Kidney tubule cell (primary cell): ENCODE results near the gene SNCG.

Source experiments
- DNase-seq: peaks from one replicate; pipeline ENCODE4 v3.0.0-alpha.2; 2018; ENCODE audit warnings: low spot score

Gene SNCG

GRCh38 chr10:86960863-86961434 lies 2.5 kb downstream of the SNCG start:
- DNase-seq: no peak

- peak; percentile 83 for DNase-seq
Observed at GRCh38 chr10:86961481-86962091, 3.2 kb downstream of the SNCG start.

GRCh38 chr10:86962136-86962980 lies 4.0 kb downstream of the SNCG start:
- no peak for DNase-seq

GRCh38 chr10:86962981-86963310 lies 4.5 kb downstream of the SNCG start:
- no peak for DNase-seq

- DNase-seq: no peak
Observed at GRCh38 chr10:86963341-86963919, 5.0 kb downstream of the SNCG start.

GRCh38 chr10:86964061-86964846 lies 5.9 kb downstream of the SNCG start:
- DNase-seq: no peak

- DNase-seq: no peak
Observed at GRCh38 chr10:86964847-86965190, 6.4 kb downstream of the SNCG start.

GRCh38 chr10:86965986-86966654 lies 7.7 kb downstream of the SNCG start:
- no peak for DNase-seq

GRCh38 chr10:86967481-86967941 lies 9.1 kb downstream of the SNCG start:
- DNase-seq: no peak

- DNase-seq: peak; percentile 49
Observed at GRCh38 chr10:86968271-86968993, 10.0 kb downstream of the SNCG start, which contains the start of gene ADIRF. ADIRF (plus strand) TSS chr10:86968482; CDS start chr10:86968545, 63 bp downstream.

GRCh38 chr10:86968994-86969355 lies 10.6 kb downstream of the SNCG start:
- DNase-seq: no peak

- peak; percentile 74 for DNase-seq
Observed at GRCh38 chr10:86969421-86970041, 11.1 kb downstream of the SNCG start.

- peak; percentile 70 for DNase-seq
Observed at GRCh38 chr10:86970162-86970981, 12.0 kb downstream of the SNCG start.

- no peak for DNase-seq
Observed at GRCh38 chr10:86970982-86971231, 12.5 kb downstream of the SNCG start.

GRCh38 chr10:86971232-86971991 lies 13.0 kb downstream of the SNCG start:
- DNase-seq: peak; percentile 92

- no peak for DNase-seq
Observed at GRCh38 chr10:86972613-86973380, 14.4 kb downstream of the SNCG start.

GRCh38 chr10:86974484-86974883 lies 16.1 kb downstream of the SNCG start:
- no peak for DNase-seq

- DNase-seq: no peak
Observed at GRCh38 chr10:86976362-86977056, 18.1 kb downstream of the SNCG start.
